WI38 (cell line): ENCODE data around the gene NGDN.
A peak's percentile ranks its signal among the peaks of the same experiment; 100 is the strongest.

ENCODE experiments used
- H3K4me3 ChIP-seq: 2 replicates; pipeline ENCODE4 v1.5.1; 2011; ENCODE audit warnings: low read depth, mild to moderate bottlenecking, control low read depth, low read length
- TF ChIP-seq, protein P1 (sequence below): IDR thresholded peaks from 2 replicates; pipeline ENCODE4 v1.5.1; 2012; ENCODE audit warnings: low read depth, mild to moderate bottlenecking, control low read depth, low read length

NGDN gene

DNA sequence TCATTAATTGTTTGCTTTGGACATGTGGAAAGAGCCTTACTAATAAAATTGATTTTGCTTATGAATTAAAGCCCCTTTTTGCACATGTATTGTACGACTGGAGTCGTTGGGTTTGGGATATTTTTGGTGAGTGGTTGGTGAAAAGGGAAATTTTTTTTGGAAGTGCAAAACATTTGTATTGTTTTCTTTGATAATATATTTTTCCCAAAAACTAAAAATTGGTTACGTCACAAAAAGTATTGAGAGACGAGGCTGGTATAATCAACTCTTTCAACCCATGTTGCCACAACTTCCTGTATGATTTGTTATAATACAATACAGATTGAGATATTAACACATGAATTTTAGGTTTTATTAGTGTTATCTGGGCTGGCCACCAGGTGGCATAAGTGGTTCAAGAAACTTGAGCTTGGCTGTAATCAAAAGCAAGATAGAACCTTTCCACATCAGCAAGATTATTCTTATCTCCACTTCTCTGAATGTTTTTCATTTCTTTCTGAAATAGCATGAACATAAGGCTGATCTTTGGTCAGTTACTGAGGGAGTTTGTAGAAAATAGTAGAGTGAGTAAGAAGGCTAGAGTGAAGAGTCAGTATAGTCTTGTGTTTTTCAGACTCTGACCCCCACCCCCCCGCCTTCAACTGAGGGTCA is 8.7 kb downstream of the NGDN start:
- TF ChIP-seq, protein P1, sequence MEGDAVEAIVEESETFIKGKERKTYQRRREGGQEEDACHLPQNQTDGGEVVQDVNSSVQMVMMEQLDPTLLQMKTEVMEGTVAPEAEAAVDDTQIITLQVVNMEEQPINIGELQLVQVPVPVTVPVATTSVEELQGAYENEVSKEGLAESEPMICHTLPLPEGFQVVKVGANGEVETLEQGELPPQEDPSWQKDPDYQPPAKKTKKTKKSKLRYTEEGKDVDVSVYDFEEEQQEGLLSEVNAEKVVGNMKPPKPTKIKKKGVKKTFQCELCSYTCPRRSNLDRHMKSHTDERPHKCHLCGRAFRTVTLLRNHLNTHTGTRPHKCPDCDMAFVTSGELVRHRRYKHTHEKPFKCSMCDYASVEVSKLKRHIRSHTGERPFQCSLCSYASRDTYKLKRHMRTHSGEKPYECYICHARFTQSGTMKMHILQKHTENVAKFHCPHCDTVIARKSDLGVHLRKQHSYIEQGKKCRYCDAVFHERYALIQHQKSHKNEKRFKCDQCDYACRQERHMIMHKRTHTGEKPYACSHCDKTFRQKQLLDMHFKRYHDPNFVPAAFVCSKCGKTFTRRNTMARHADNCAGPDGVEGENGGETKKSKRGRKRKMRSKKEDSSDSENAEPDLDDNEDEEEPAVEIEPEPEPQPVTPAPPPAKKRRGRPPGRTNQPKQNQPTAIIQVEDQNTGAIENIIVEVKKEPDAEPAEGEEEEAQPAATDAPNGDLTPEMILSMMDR = peak; percentile 44; the same call in 1 of the 2 replicates
- no peak overlapping the region for H3K4me3 ChIP-seq

DNA sequence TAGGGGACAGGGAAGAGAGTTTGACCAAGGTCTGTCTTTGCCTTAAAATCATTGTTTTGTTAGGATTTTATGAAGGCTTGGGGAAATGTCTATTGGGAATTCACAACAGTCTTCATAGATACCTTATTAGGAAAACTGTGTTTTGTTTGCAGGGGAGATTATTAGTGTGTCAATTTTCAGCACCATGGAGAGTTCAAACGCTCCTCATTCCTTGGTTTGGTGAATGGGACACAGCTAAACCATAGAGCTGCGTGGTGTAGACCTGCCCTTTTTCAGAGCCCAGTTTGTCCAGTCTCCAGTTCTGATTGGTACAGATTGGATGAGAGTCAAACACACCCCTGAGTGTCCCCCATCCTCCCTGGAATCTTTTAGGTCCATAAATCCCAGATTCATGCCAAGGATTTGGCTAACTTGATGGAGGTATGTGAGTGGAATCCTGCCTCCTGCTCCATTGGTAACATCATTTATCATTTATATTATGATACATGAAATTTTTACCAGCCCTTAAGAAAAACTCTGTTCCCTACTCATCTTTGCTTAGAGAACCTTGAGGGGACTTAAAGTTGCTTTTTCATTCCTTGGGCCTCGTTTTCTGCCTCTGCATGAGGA is 12.0 kb downstream of the NGDN start:
- no peak overlapping the region for H3K4me3 ChIP-seq
- TF ChIP-seq, protein P1 = no peak

DNA sequence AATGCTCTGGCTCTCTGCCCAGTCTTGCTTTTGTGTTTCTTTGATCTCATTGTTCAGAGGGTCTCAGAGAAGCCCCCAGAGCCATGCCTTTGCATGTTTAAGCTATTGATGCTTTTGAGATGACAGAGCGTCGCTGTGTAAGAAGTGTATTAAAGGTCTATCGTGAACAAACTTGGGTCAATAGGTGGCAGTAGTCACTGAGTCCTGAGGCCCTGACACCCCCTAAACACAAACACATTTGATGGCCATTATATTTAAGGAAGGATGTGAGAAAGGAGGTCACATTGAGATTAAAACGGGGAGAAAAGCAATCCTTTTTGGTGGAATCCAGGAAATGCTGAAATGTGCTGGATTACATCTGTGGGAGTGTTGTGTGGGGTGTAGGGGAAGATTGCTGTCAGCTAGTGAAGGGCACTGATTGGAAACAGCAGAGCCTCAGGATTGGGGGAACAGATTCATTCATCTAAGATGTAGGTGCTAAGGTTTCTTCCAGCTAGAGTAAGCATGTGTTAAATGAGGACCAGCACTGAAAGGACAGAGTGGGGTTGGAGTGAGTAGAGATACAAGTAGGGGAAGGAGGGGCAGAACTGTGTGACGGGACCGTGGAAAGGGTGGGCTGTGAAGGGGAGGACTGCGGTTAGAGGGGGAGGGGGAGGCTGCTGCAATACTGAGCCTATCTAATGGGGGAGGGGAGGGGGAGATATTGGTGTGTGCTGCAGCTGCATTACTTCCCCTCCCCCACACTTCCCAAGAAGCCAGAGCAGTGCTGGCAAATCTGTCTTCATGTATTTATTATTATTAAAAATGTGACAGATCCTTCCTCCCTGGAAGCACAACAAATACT is 12.7 kb downstream of the NGDN start:
- no peak overlapping the region for H3K4me3 ChIP-seq
- TF ChIP-seq, protein P1 = no peak

DNA sequence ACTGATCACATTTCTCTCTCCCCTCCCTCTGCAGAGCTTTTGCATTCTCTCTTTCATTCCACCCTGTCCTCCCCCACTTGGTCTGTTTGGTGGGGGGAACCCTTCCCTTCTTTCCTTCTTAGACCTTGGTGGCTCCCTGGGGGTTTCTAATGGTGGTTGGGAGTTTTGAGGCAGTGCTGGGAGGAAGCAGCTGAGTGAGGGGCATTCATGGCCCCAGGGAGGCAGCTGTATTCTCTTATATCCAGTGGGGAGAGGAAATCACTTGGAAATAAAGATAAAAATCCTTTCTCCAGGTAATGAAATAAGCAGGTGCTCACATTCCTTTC is 13.3 kb downstream of the NGDN start:
- TF ChIP-seq, protein P1 = no peak
- H3K4me3 ChIP-seq = no peak overlapping the region

DNA sequence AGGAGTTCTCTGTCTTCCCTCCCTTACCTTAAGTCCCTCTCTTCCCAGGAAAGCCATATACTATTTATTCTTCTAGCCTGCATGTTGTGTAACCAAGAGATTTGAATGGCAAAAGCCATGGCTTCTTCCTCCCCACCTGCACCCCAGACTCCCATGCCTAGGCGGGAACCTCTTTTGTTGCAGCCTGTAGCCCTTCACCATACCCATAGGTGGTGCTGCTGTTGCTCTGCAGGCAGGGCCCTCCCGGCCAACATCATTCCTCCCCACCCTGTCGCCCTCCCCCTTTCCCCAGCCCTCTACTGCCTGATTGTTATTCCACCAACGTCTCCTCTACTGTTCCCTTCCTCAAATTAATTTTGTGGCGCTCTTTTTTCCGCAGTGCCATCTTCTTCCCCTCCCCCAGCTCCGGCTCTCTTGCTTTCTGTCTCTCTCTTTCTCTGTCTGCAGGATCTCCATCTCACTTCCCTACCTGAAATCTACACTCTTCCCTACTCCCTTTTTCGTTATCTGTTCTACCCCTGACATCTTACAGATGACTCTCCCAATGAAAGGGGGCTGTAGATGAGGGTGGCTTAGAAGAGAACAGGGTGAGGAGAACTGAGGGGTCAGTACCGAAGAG is 13.8 kb downstream of the NGDN start:
- TF ChIP-seq, protein P1 = 0 out of 2 replicates have a peak, but pooled peaks have one; percentile 13

DNA sequence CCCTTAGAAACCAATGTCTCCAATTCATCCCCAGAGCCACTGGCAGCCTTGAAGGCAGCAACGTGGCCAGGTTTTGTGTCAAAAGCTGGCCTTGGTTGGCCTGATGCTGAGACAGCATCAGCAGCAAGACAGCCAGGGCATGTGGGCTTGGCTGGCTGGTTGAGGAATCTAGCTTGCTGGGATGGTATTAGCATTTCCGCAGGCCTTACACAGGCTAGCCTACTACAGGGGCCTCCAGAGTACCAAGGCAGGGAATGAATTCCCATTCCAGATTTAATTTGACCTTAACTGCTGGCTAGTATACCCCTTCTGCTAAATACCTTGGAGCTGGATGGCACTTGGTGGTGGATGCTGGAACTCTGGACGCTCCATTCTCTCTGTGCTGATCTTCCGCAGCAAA is 15.8 kb downstream of the NGDN start:
- H3K4me3 ChIP-seq = no peak overlapping the region
- TF ChIP-seq, protein P1 = no peak

More for the DNA sequence above, 13.8 kb downstream of the NGDN start:
- no peak overlapping the region for H3K4me3 ChIP-seq
